OCI-LY7 (cell line): ENCODE results near the gene MDGA2.

Source experiments
- CTCF ChIP-seq: fragments of 200-600 bp; sonication (generic); conservative IDR thresholded peaks from 2 replicates; pipeline ENCODE4 v1.5.1; 2014; ENCODE audit warnings: mild to moderate bottlenecking, antibody characterized with exemption, low read length, moderate library complexity, mixed read lengths
- EZH2phosphoT487 ChIP-seq: fragments of 200-600 bp; sonication (generic); IDR thresholded peaks from 2 replicates; pipeline ENCODE4 v1.6.1; 2018; ENCODE audit warnings: low read depth, borderline replicate concordance, mild to moderate bottlenecking, mixed run types, antibody characterized with exemption, low read length, moderate library complexity, mixed read lengths

GRCh38 chr14:47435331-47435965 is 240.0 kb downstream of the MDGA2 start:
- TF ChIP-seq CTCF (no peak), EZH2phosphoT487 (no peak)
